Measurements from ENCODE around the gene TTC21B.

- no peak for TF ChIP-seq TAF1 (IDR thresholded peaks at IDR 0.05; ENCODE audit: low read depth, low read length)
- TF ChIP-seq POLR2A (IDR thresholded peaks at IDR 0.05; ENCODE audit: low read depth, low read length) = no peak
- TF ChIP-seq SPI1 (IDR thresholded peaks at IDR 0.05; ENCODE audit: low read depth, low read length) = no peak
Measured at GRCh38 chr2:165905854-165906253, 47.7 kb downstream of the TTC21B start.

All from GM12891 (cell line).